Skeletal muscle tissue (tissue), 4 donors: ENCODE measurements around the gene ARHGEF28. TPM values are rescaled to one million over a fixed set of nuclear protein-coding genes. Genes with fewer than 3 reads are reported as not detected.

Experiments
- H3K27ac ChIP-seq: one replicate; pipeline ENCODE4 v1.7.0; 2013; ENCODE audit warnings: mild to moderate bottlenecking, low read depth, low read length, inconsistent platforms
- H3K27me3 ChIP-seq, 3 donors: one replicate each; pipeline ENCODE4 v1.7.0; 2013; ENCODE audit warnings: low read length in 3 of 3; ENCODE audit not compliant: control insufficient read depth in 3 of 3, insufficient read depth in 3 of 3
- H3K36me3 ChIP-seq, 3 donors: one replicate each; pipeline ENCODE4 v1.7.0; 2013; ENCODE audit warnings: low read length in 3 of 3; ENCODE audit not compliant: control insufficient read depth in 3 of 3, insufficient read depth in 3 of 3
- H3K4me1 ChIP-seq, 3 donors: one replicate each; pipeline ENCODE4 v1.7.0; 2013; ENCODE audit warnings: low read length in 3 of 3, mild to moderate bottlenecking in 3 of 3; ENCODE audit not compliant: control insufficient read depth in 3 of 3, insufficient read depth in 3 of 3
- H3K4me3 ChIP-seq, 3 donors: one replicate each; pipeline ENCODE4 v1.7.0; 2013; ENCODE audit warnings: low read length in 3 of 3
- H3K9ac ChIP-seq, 3 donors: one replicate each; pipeline ENCODE4 v1.7.0; 2013; ENCODE audit warnings: low read length in 3 of 3, mild to moderate bottlenecking in 3 of 3, moderate library complexity in 2 of 3, low read depth in 1 of 3
- H3K9me3 ChIP-seq, 3 donors: one replicate each; pipeline ENCODE4 v1.7.0; 2013; ENCODE audit warnings: low read length in 3 of 3; ENCODE audit not compliant: control insufficient read depth in 3 of 3
- total RNA-seq: library from RNA; depleted of rRNA; stranded (reverse); fragments of >200 nt; gene quantifications from one replicate; pipeline ENCODE4 v1.2.3, GENCODE V29; 2014
- donor health status: Osteomylitis.

The ARHGEF28 gene
- total RNA-seq, 1 donor from 2014 or later, result 8.4 TPM

- Histone ChIP-seq H3K36me3 (no peaks in the 10 kb centered on the region), H3K4me3 (no peak overlapping the region), H3K9ac (no peak overlapping the region), H3K27me3 (no peaks in the 10 kb centered on the region), H3K4me1 (peaks cover 0 to 4% (median 2%) of the 10 kb centered on the region in 3 donors), H3K9me3 (no peaks in the 10 kb centered on the region), H3K27ac (no peak overlapping the region)
These were observed 277.2 kb downstream of the ARHGEF28 start for GRCh38 chr5:73903169-73903568.

- Histone ChIP-seq H3K9me3 (no peaks in the 10 kb centered on the region), H3K27ac (no peak overlapping the region), H3K4me1 (peaks cover 0 to 4% (median 2%) of the 10 kb centered on the region in 3 donors), H3K9ac (no peak overlapping the region), H3K4me3 (no peak overlapping the region), H3K27me3 (no peaks in the 10 kb centered on the region), H3K36me3 (no peaks in the 10 kb centered on the region)
These were observed 280.3 kb downstream of the ARHGEF28 start for GRCh38 chr5:73906277-73906676.

GRCh38 chr5:73907164-73907563 lies 281.2 kb downstream of the ARHGEF28 start:
- Histone ChIP-seq H3K4me1 (peaks cover 0 to 4% (median 2%) of the 10 kb centered on the region in 3 donors), H3K4me3 (no peak overlapping the region), H3K27me3 (no peaks in the 10 kb centered on the region), H3K27ac (no peak overlapping the region), H3K9ac (no peak overlapping the region), H3K36me3 (no peaks in the 10 kb centered on the region), H3K9me3 (no peaks in the 10 kb centered on the region)

- Histone ChIP-seq H3K4me3 (no peak overlapping the region), H3K36me3 (no peaks in the 10 kb centered on the region), H3K27ac (no peak overlapping the region), H3K27me3 (no peaks in the 10 kb centered on the region), H3K4me1 (no peaks in the 10 kb centered on the region), H3K9ac (no peak overlapping the region), H3K9me3 (no peaks in the 10 kb centered on the region)
These were observed 282.4 kb downstream of the ARHGEF28 start for GRCh38 chr5:73908395-73908794.

GRCh38 chr5:73908846-73909245 lies 282.9 kb downstream of the ARHGEF28 start:
- no peaks in the 10 kb centered on the region for H3K4me1 ChIP-seq

GRCh38 chr5:73909474-73909873 lies 283.5 kb downstream of the ARHGEF28 start:
- Histone ChIP-seq H3K36me3 (no peaks in the 10 kb centered on the region), H3K9ac (no peak overlapping the region), H3K27ac (no peak overlapping the region), H3K4me1 (no peaks in the 10 kb centered on the region), H3K27me3 (no peaks in the 10 kb centered on the region), H3K9me3 (no peaks in the 10 kb centered on the region), H3K4me3 (no peak overlapping the region)

More at GRCh38 chr5:73908846-73909245, 282.9 kb downstream of the ARHGEF28 start:
- Histone ChIP-seq H3K27me3 (no peaks in the 10 kb centered on the region), H3K27ac (no peak overlapping the region), H3K4me3 (no peak overlapping the region), H3K9me3 (no peaks in the 10 kb centered on the region), H3K36me3 (no peaks in the 10 kb centered on the region), H3K9ac (no peak overlapping the region)

- Histone ChIP-seq H3K27me3 (no peaks in the 10 kb centered on the region), H3K9me3 (no peaks in the 10 kb centered on the region), H3K36me3 (no peaks in the 10 kb centered on the region), H3K4me3 (no peak overlapping the region), H3K9ac (no peak overlapping the region), H3K27ac (no peak overlapping the region), H3K4me1 (no peaks in the 10 kb centered on the region)
These were observed 285.9 kb downstream of the ARHGEF28 start for GRCh38 chr5:73911761-73912393.

GRCh38 chr5:73912821-73913271 lies 286.9 kb downstream of the ARHGEF28 start:
- Histone ChIP-seq H3K27ac (no peak overlapping the region), H3K4me1 (no peaks in the 10 kb centered on the region), H3K9ac (no peak overlapping the region), H3K4me3 (no peak overlapping the region), H3K36me3 (no peaks in the 10 kb centered on the region), H3K27me3 (no peaks in the 10 kb centered on the region), H3K9me3 (no peaks in the 10 kb centered on the region)

GRCh38 chr5:73913971-73914370 lies 288.0 kb downstream of the ARHGEF28 start:
- no peaks in the 10 kb centered on the region for H3K4me1 ChIP-seq
- no peaks in the 10 kb centered on the region for H3K36me3 ChIP-seq
- H3K9me3 ChIP-seq, result no peaks in the 10 kb centered on the region
- no peak overlapping the region for H3K9ac ChIP-seq
- no peaks in the 10 kb centered on the region for H3K27me3 ChIP-seq
- no peak overlapping the region for H3K4me3 ChIP-seq
- H3K27ac ChIP-seq, result no peak overlapping the region

GRCh38 chr5:73915345-73915744 lies 289.3 kb downstream of the ARHGEF28 start:
- H3K36me3 ChIP-seq, result no peaks in the 10 kb centered on the region
- H3K27ac ChIP-seq, result no peak overlapping the region
- H3K27me3 ChIP-seq, result no peaks in the 10 kb centered on the region
- no peak overlapping the region for H3K4me3 ChIP-seq
- no peaks in the 10 kb centered on the region for H3K9me3 ChIP-seq
- H3K4me1 ChIP-seq, result no peaks in the 10 kb centered on the region
- H3K9ac ChIP-seq, result no peak overlapping the region
